HG03066 (cell line): ENCODE data around the gene GFRA1.
"Not testable (repeated sequence)": the region's sequence is repeated elsewhere in the genome, so short reads cannot be mapped to it uniquely, and the experiment has no call there.

Source experiments
- ATAC-seq: cut with Tn5 transposase; IDR thresholded peaks from one replicate; pipeline ENCODE4 v1.9.1; 2021; ENCODE audit warnings: low read depth; ENCODE audit not compliant: unreplicated experiment

GFRA1 gene

DNA sequence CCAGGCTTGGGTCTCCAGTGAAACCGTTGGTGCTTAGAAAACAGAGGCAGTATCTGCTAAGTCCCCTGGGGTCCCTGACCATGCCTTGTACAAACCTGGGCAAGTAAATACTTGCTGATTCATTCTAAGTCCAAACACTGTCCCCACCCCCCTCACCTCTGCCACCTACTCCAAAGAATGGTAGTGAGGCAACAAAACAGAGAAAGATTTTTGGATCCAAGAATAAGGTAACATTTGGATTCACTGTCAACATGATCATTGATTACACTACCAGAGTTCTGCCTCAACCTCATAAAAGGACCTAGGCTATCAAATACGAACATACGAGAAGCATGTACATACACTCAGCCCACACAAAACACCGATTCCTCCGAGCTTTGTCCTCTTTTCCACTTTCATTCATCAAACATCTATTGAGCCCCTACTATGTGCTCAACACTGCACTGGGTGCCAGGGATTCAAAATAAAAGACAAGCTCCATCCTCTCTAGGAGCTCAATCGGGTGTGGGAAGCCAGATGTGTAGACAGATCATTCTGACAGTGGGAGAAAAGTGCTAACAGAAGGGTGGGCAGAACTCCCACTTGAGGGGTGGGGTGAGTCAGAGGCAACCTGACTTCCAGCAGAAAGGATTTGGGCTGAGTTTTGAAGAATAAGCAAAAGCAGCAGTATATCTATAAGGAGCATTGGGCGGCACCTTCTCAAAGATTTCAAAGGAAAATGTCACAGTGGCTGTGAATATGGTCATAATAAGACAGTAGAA lies 71.2 kb downstream of the GFRA1 start:
- no peak for ATAC-seq

DNA sequence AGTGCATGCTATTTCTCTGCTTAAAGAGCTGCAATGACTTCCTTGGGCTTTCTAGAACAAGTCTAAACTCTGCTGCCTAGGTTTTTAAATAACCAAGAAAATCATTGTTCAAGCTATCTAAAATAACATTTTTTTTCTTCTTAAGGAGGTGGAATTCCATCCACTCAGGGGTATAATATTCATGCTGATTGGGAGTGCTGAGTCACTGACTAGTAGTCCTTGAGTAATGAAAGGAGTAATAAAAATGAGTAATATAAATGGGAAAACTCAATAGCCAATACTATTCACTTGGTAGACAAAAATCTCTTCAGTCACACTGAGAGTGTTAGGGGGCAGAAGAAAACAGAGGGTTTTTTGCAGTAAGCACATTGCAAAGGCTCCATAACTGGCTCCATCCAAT lies 72.0 kb downstream of the GFRA1 start:
- ATAC-seq: no peak

DNA sequence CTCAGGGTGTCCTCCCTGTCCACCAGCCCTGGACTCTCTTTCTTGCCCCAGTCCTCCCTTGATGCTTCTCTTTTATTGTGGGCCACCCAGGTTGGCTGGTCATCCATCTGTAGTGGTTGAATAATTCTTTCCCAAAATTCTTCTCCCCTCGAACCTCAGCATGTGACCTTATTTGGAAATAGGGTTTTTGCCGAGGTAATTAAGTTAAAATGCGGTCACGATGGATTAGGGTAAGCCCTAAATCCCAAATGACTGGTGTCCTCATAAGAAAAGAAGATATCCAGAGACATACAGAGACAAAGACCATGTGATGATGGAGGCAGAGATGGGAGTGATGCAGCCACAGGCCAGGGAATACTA lies 74.3 kb downstream of the GFRA1 start:
- ATAC-seq: no peak

DNA sequence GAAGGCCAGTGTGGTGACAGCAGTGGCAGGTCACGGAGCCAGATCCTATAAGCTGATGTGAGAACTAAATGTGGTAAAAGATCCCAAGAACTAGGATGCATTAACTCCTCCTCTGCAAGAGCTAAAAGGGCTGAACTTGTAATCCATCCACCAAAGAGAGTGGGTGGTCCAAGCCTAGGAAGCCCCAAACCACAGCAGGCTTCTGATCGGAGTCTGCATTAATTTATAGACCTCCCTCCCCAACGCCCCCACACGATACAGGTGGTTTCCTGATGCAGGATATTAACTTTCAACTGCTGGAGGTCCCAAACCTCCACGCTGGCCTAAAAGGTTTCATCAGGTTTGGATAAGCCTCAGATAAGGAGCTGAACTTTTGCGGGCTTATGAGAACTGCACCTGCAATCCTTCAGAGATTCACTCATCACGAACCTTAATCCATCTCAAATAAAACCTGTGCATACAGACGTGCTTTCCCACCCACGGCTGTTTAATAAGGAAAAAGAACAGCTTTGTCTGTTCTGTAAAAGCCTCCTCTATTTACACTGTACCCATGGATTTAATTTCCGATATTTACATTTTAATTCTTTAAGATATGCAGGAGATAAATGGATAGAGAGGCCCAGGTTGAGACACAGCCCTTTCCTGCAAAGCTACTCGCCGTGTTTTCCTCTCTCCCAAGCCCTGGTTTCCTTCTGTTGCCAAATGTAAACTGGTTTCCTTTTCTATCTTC lies 74.9 kb downstream of the GFRA1 start:
- no peak for ATAC-seq

DNA sequence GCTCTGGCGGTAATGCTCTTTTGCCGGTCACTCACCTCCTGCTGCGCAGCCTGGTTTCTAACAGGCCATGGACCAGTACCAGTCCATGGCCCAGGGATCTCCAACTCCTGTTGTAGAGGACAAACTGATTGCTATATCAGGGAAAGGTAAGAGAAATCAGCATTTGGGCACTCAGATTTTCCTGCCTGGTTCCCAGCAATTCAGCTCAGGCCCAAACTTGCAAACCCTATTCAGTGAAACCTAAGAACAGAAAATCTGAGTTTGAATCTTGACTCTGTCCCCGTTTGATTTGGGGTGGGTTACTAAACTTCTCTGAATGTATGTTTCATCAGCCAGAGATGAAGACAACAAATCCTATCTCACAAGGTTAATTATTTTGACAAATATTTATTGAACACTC lies 77.4 kb downstream of the GFRA1 start:
- no peak for ATAC-seq

DNA sequence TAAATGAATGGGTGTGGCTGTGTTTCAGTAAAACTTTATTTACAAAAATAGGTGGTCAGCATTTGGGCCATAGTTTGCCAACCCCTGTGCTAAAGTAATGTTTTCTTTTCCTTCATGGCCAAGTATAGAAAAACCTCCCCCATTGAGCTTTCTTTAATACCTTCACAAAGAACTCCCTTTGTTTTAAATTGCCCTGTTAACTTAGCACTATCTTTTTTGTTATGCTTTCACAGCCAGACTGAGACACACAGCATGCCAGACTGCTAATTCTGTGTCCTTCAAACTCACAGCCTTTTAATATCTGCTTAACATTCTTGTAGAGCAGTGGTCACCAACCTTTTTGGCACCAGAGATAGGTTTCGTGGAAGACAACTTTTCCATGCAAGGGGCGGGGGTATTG lies 78.0 kb downstream of the GFRA1 start:
- ATAC-seq: no peak

DNA sequence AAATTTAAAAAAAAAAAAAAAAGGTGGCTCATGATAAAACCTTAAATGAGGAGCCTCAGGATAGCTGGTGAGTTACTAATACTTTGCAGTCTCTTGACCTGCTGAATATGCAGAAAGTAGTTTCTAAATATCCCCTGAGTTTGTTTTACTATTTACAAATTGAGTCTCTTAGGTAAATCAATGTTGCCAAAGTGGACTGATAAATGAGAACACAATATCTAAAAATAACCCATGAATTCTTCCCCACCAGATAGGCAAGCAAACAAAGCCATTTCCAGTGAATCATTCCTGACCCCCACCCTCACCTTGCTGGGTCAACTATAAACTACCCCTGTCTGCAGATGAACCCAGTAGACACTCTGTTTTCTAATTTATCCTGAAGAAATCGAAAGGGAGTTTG lies 78.9 kb downstream of the GFRA1 start:
- ATAC-seq: no peak

DNA sequence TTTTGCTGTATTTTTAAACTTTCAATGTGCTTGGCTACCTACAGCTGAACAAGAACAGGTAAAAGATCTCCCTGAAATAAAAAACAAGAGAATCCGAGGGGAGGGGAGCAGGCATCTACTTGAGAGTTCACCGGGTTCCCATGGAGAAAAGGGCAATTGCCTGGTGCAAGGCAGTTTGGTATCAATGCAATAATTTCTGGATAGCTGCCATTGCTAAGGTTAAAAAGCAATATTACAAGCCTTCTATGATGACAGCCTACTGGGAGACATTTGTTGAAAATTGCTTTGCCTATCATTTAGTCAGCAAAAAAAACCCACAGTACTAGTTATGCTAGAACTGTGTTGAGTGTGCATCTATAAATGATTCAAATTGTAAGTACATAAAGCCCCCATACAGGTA lies 82.1 kb downstream of the GFRA1 start:
- no peak for ATAC-seq

DNA sequence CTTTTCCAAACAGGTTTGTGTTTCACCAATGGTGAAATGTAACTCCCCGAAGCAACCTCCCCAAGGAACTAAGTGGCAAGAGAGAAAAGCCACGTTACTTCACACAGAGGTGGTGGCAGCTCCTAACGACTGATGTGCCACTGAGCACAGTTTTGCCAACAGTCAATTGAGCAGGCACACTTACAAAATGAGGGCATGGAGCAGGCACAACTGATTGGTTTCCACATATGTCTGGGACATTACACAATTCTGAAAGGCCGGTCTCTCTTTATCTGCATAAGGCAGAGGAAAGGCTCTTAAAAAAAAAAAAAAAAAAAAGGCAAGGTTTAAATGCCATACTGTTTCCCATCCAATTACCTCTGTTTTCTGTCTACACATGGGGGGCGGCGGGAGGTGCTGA lies 86.7 kb downstream of the GFRA1 start:
- ATAC-seq: no peak

DNA sequence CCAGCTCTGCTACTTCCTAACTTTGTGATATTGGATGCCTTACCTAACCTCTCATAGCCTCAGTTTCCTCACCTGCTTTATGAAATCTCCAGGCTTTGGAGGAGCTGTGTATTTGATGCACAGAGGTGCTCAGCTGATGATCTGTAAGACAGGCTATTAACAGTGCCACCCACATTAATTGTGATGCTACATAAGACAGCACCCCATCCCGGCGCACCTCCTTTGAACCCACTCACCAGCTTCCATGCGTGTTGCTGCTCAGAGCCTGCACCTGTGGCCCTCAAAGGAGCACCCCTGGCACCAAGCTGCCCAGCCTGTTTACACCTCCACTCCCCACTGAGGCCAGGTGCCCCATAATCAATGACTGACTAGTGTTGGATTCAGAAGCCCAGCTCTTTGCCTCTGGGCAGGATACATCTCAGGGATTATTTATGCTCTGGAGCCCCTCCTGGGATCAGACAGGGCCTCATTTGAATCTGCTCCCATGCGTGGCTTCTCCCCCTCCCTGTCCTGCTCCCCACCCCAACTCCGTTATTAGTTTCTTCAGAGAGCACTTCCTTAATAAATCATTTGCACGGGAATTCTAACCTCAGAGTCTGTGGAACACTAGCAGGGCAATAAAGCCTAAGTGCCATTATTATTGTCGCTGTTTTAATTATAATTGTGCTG lies 87.7 kb downstream of the GFRA1 start:
- no peak for ATAC-seq

DNA sequence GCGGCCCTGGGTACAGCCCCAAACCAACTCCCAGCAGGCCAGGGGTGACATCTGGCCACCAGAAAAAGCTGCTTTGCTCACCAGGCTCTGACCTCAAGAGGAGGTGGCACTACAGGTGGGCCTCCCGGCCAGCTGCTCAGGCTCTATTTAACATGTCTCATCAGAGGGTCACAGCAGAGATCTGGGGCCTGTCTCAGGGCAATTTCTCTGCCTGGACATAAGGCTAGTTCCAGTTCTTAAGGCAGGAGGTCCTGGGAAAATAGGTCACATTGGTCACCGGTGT lies 88.6 kb downstream of the GFRA1 start:
- no peak for ATAC-seq

DNA sequence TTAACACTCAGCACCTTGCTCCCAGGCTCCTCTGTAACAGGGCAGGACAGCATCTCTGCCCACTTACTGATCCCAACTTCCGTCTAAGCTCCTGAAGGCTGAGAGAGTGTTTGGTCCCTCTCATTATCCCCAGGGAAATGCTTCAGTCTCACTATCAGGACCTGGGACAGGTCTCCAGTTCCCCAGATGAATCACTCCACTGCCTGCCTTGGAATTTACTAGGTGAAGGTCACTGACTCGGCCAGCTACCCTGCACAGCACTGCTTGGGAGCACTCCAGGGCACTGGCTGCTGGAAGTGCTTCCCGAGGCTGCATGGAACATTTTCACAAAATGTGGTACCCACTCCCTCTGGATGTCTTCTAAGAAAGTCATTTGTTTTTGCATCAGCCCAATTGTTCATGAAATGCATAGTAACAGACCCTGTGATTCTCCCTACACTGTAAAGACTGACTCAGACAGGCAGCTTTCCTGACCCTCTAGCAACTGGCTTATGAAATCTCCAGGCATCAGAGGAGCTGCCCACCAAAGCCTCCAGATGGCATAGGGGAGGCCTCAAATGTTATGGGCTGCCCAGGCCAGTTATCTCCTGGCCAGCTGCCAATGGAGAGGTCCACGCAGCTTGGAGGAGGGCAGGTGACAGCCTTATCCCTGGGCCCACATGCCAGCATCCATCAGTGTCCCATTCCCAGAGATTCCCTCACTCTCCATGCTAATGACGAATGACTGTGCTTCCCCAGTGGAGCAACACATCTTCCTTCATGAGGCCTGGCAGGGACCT lies 89.1 kb downstream of the GFRA1 start:
- ATAC-seq: no peak

DNA sequence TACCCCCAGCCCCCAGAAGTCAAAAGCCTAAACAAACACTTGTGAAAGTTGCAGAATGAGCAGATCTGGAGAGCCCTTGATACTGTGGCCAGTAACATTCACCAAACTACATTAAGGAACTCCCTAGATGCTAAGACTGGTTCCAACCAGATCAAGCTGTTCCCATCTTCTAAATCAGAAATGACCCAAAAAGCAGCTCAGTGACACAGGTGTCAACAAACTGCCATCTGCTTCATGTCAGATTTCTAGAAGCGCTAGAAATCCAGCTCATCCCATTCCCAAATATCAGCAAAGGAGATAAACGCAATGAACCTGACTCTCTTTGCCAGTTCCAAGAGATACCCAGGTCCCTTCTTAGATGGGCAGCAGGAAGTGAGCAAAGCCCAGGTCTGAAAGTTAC lies 90.6 kb downstream of the GFRA1 start:
- ATAC-seq: no peak

DNA sequence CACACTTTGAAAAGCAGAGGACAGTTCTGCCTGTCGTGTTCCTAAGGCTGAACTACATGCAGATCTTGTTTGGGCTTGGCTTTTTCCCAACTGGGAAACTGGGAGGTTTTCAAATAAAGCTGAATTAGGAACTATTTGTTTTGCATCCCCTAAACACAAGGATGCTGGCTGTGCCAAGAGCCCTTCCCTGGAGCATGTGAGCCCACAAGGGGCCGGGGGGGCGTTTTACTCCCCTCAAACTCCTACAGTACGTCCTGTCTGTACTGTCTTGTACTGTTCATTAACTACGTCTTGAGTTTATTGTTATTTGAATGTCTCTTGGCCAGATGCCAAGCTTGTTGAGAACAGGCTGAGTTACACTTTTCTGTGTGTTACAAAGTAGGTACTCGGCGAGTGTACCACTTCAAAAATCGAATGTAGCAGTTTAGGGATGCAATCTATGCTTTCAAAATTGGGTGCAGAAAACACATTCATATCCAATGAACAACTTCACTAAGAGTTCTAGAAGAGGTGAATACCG lies 94.9 kb downstream of the GFRA1 start:
- no peak for ATAC-seq

DNA sequence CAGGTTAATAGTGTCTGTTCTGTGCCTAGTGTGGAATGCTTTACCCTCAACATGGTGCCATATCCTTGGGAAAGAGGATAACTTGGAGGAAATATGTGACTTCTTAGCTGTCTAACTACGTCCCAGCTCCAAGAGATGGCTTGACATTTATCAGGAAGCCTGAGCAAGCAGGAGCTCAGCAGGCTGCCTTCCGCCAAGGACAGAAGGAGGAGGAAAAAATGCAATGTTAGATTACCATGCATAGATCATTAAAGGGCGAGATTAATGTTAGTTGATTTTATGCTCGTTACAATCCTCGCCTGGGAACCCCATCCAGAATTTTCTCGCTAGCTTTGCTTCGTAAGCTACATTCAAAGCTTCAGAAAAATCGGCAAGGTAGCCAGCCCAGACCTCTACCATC lies 97.8 kb downstream of the GFRA1 start:
- no peak for ATAC-seq

DNA sequence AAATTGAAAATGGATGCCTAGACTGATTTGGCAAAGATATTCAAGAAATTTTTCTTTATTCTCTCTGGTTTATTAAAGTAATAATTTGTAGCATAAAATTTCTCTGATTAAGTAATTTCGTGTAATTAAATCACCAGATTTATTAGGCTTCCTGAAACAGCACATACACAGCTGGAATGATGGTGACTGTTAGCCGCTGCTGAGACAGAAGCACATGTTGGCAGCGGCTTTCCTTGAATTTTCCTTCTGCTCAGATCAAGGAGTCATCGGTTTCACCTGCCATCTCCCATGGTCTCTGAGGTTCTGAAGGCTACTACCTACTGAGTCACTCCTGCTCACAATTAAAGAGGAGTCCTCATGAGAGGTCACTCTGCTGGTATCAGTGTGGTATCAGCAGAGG lies 101.5 kb downstream of the GFRA1 start:
- no peak for ATAC-seq

DNA sequence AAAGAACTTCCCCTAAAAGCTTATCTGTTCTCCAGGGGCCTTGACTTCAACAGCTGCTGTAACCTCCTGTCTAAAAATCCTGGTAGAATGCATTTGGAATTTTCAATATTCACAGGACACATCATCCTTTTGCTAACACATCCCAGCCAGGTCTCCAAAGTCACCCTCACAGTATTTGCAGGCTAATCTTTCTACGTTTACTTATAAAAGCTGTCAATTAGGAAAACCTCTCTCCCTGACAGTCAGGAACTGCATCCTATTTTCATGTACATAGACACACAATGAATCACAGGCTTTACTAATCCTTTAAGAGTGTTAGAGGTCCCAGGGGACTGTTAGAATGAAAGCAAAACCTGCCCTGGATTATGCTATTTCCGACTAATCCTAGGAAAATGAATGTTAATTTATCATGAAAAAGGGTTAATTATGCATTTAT lies 102.2 kb downstream of the GFRA1 start:
- ATAC-seq: no peak

DNA sequence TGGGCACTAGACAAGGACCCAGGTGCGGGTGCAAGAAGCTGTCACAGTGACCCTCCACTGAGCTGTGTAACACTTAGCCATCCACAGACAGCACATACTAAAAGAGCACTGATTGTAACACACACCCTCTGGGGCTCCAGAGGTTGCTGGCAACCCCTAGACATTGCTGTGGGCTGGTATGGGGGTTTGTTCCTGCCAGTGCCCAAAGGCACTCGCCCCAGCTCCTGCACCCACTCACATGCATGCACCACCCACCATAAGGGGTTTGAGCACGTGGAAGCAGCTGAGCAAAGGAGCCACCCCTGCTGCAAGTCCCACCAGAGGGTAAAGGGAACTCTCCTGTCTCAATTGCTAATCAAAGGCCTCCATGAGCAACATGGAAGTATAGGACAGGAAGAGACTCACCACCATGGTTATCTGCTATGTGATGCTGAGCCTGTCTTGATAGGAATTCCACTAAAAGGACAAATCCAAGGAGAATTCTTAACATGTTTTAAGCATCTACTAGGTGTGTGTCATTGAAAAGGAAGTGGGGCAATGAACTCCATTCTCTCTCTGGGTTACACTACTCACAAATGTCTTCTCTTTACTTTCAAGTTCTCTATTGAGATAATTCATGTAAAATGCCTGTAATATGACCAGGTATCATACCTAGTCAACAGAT lies 103.1 kb downstream of the GFRA1 start:
- no peak for ATAC-seq

DNA sequence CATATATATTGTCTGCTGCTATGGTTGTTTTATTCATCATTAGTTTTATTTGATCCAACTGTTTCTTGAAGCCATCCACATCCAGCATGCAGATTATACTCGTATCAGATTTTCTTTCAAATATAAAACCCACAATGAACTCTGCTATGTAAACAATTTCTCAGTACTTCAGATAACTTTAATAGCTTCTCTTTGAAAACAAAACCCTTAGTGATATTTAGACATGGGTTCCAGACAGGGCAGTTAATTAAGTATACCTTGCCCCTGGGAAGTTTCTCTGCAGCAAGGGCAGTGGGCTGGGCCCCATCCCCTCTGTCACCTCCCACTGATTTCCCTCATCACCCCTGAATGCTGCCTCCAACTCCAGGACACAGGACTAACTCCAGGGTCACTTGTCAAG lies 104.3 kb downstream of the GFRA1 start:
- ATAC-seq: no peak

DNA sequence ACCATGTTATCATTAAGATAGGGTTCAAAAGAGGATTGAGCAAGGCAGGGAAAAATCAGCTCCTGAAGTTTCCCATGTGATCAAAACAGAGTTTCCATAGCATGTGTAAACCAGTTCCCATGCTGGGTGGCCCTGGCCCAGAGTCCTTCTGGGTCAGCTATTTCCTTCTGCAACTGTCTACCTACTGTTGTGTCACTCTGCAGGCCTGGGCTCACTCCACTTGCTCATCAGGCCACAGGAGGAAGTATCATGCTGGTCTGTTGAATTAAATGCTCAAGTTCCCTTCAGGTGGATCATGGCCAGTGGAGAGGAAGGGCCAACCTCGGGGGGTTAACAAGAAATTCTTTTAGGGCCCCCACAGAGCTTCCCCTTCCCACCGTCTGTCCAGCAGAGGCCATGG lies 104.7 kb downstream of the GFRA1 start:
- no peak for ATAC-seq

DNA sequence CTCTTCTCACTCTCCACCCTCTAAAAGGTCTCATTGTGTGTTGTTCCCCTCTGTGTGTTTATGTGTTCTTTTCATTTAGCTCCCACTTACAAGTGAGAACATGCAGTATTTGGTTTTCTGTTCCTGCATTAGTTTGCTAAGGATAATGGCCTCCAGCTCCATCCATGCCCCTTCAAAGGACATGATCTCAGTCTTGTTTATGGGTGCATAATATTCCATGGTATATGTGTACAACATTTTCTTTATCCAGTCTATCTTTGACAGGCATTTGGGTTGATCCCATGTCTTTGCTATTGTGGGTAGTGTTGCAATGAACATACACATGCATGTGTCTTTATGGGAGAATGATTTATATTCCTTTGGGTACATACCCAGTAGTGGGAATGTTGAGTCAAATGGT lies 107.1 kb downstream of the GFRA1 start:
- not testable (repeated sequence) for ATAC-seq
